Activated naive CD4-positive, alpha-beta T cell treated with anti-CD3 and anti-CD28 coated beads for 36 hours (primary cell): ENCODE data around the gene OPN1MW. TPM values are rescaled to one million over a fixed set of nuclear protein-coding genes. Genes with fewer than 3 reads are reported as not detected.
"Not testable (repeated sequence)": the region's sequence is repeated elsewhere in the genome, so short reads cannot be mapped to it uniquely, and the experiment has no call there.

Experiments
- CTCF ChIA-PET: fragments of 350-600 bp; sonication (Branson Sonifier 250); formaldehyde crosslinking; loops from one replicate; lab custom pipeline; 2021; ENCODE audit warnings: antibody characterized with exemption; lab: Charles Lee
- DNase-seq: peaks from one replicate; pipeline ENCODE4 v3.0.0-alpha.2; 2020
- H3K27ac Mint-ChIP-seq: one replicate; pipeline ENCODE4 v1.8.0; 2021; ENCODE audit warnings: mild to moderate bottlenecking, mixed read lengths
- H3K27me3 Mint-ChIP-seq: one replicate; pipeline ENCODE4 v1.8.0; 2021; ENCODE audit warnings: low read depth, mixed read lengths
- H3K36me3 Mint-ChIP-seq: one replicate; pipeline ENCODE4 v1.8.0; 2021; ENCODE audit warnings: low read depth, mixed read lengths
- H3K4me1 Mint-ChIP-seq: one replicate; pipeline ENCODE4 v1.8.0; 2021; ENCODE audit warnings: low read depth, mixed read lengths
- H3K4me3 Mint-ChIP-seq: one replicate; pipeline ENCODE4 v1.8.0; 2021; ENCODE audit warnings: mild to moderate bottlenecking, moderate library complexity, mixed read lengths
- H3K9me3 Mint-ChIP-seq: one replicate; pipeline ENCODE4 v1.8.0; 2021; ENCODE audit warnings: mixed read lengths
- intact Hi-C: fragments of 100-400 bp; cut with micrococcal nuclease; formaldehyde crosslinking; loops from one replicate; pipeline ENCODE4 v1.15.1; 2023
- total RNA-seq, 2 experiments: library from RNA; stranded (reverse); gene quantifications; one replicate each; pipeline ENCODE4 v1.2.3, GENCODE V29; 2021

The OPN1MW gene
- total RNA-seq, 2 experiments from 2014 or later: not detected

GRCh38 chrX:154159345-154159744, 23.1 kb upstream of the OPN1MW start:
- CTCF ChIA-PET, H3K4me3 Mint-ChIP-seq, H3K36me3 Mint-ChIP-seq, H3K27me3 Mint-ChIP-seq, H3K9me3 Mint-ChIP-seq, H3K4me1 Mint-ChIP-seq, intact Hi-C loops, H3K27ac Mint-ChIP-seq, DNase-seq: not testable (repeated sequence)

DNA sequence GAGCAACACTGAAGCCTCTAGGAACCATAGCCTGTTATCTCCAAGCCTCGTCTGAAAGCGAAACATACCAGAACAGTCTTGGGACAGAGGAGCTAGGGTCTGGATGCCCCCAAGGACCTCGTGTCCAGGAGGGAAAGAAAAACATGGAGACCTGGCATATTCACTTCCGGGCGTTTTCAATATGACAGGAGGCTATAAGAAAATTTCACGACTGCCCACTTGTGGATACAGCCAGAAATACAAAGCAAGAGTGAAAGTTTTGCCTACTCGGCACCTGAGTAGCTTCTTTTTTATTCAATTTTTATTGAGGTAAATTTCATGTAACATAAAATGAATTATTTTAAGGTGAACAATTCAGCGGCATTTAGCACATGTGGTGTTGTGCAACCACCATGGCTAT, 17.5 kb upstream of the OPN1MW start:
- H3K9me3 Mint-ChIP-seq, intact Hi-C loops, H3K4me3 Mint-ChIP-seq, H3K27me3 Mint-ChIP-seq, H3K36me3 Mint-ChIP-seq, DNase-seq, CTCF ChIA-PET, H3K4me1 Mint-ChIP-seq, H3K27ac Mint-ChIP-seq: not testable (repeated sequence)

- H3K27ac Mint-ChIP-seq, DNase-seq, H3K4me1 Mint-ChIP-seq, intact Hi-C loops, H3K9me3 Mint-ChIP-seq, H3K27me3 Mint-ChIP-seq, H3K4me3 Mint-ChIP-seq, CTCF ChIA-PET, H3K36me3 Mint-ChIP-seq: not testable (repeated sequence)
These were observed 14.0 kb upstream of the OPN1MW start for GRCh38 chrX:154168384-154168783.

DNA sequence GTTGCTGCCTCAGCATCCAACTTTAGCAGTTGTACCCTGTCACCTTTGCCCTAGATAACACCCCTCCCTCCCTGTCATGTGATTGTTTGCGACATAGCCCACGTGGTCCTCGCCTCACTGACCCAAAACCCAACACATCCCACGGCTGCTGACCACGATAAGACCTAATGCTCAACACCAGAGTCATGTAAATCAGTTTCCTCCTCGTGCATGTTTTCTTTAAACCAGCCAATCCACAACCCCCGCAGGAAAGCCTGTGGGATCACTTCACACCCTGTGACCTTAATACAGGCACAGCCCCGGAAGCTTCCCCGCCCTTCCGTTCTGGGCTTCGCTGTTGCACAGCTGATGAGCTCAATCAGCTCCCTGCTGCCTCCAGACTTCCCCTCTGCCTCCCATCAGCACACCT, 9.9 kb upstream of the OPN1MW start:
- H3K9me3 Mint-ChIP-seq, H3K4me3 Mint-ChIP-seq, CTCF ChIA-PET, H3K27ac Mint-ChIP-seq, intact Hi-C loops, H3K27me3 Mint-ChIP-seq, H3K36me3 Mint-ChIP-seq, H3K4me1 Mint-ChIP-seq, DNase-seq: not testable (repeated sequence)

DNA sequence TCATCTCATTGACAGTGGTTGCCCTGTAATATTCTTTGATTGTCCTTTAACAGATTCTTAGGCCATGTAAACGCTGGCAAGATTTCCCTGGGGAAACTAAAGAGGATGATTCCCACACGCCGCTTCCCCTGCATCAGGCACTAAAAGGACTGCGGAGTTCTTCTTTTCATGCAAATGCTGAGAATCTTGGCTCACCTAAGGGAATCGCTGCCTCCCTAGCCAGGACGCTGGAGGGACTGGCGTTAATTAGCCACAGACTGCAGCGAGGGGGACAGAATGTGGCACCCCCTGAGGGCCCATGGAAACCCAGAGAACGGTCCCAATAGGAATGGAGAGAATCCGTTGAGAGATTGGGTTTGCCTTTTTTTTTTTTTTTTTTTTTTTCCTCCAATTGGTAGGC, 8.0 kb upstream of the OPN1MW start:
- intact Hi-C loops, H3K27ac Mint-ChIP-seq, H3K4me1 Mint-ChIP-seq, H3K4me3 Mint-ChIP-seq, DNase-seq, H3K36me3 Mint-ChIP-seq, H3K27me3 Mint-ChIP-seq, CTCF ChIA-PET, H3K9me3 Mint-ChIP-seq: not testable (repeated sequence)

DNA sequence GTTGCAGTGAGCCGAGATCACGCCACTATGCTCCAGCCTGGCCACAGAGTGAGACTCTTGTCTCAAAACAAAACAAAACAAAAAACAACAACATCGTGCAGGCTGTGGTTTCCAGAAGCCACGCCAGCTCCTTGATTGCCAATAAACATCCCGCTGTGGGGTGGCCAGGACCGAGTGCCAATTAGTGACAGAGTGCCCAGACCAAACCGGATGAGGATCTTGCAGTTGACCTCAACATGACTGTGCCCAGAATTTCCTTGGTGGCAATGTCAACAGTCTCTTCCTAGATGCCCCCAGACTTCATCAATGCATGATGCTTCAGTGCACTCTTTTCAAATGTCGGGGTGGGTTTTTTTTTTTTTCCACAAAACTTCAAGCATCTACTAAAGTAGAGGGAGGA, 1.4 kb downstream of the OPN1MW start:
- H3K4me3 Mint-ChIP-seq, CTCF ChIA-PET, DNase-seq, H3K27ac Mint-ChIP-seq, H3K27me3 Mint-ChIP-seq, intact Hi-C loops, H3K9me3 Mint-ChIP-seq, H3K36me3 Mint-ChIP-seq, H3K4me1 Mint-ChIP-seq: not testable (repeated sequence)

DNA sequence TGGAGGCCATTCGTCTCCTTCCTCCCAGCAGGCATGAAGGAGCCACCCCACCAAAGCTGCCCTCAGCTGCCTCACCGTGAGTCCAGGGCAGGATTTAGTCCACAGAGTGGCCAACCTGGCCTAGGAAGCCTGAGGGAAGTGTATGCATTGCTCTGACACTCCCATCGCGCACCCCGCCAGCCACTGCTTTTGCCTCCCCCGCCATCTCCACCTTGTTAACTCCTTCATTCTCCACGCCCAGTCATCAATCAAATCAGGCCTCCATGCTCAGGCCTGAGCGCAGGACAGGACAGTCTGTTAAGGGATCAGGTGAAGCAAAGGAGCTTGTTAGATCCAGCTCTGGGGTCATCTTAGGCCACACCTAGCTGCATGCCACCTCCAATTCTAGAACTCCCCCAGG, 10.4 kb downstream of the OPN1MW start:
- H3K9me3 Mint-ChIP-seq, H3K36me3 Mint-ChIP-seq, H3K27ac Mint-ChIP-seq, H3K27me3 Mint-ChIP-seq, intact Hi-C loops, CTCF ChIA-PET, DNase-seq, H3K4me3 Mint-ChIP-seq, H3K4me1 Mint-ChIP-seq: not testable (repeated sequence)

DNA sequence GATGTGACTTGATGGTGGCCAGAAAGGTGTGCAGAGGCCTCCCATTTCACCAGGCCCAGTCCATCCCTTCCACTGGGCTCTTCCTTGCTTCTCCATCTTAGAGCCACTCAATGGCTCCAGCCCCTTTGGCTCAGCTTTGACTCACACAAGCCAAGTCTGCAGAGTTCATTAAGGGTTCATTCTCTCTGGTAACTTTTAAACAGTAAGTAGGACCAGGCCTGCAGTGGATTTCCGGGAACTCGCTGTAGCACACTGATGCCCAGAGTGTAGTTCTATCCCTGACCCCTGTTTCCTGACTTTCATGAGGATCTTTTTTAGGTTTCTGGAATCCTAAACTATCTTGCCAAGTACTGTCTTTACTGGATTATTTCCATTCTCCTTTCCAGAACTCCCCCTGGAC, 11.9 kb downstream of the OPN1MW start:
- H3K4me1 Mint-ChIP-seq, CTCF ChIA-PET: not testable (repeated sequence)

DNA sequence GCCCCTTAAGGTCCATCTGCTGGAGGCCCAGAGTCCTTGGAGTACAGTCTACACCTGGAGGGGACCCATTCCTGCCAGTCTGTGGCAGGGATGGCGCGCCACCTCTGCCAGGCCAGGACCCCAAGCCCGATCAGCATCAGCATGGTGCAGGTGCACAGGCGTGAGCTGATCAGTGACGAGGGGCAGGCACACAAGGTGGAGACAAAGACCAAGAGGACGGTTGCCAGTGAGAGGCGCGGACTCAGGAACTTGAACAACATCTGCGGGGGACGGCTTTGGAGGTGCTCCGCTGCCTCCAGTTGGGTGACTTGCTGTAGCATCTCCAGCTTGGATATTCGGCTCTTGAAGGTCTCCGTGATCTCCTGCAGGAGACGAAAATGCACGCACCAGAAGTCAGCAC, 14.1 kb downstream of the OPN1MW start:
- H3K4me3 Mint-ChIP-seq, CTCF ChIA-PET, intact Hi-C loops, H3K4me1 Mint-ChIP-seq, H3K27me3 Mint-ChIP-seq, H3K9me3 Mint-ChIP-seq, H3K27ac Mint-ChIP-seq, DNase-seq, H3K36me3 Mint-ChIP-seq: not testable (repeated sequence)

More for the DNA sequence above, 11.9 kb downstream of the OPN1MW start:
- intact Hi-C loops, H3K4me3 Mint-ChIP-seq, H3K27ac Mint-ChIP-seq, H3K27me3 Mint-ChIP-seq, H3K36me3 Mint-ChIP-seq, DNase-seq, H3K9me3 Mint-ChIP-seq: not testable (repeated sequence)

DNA sequence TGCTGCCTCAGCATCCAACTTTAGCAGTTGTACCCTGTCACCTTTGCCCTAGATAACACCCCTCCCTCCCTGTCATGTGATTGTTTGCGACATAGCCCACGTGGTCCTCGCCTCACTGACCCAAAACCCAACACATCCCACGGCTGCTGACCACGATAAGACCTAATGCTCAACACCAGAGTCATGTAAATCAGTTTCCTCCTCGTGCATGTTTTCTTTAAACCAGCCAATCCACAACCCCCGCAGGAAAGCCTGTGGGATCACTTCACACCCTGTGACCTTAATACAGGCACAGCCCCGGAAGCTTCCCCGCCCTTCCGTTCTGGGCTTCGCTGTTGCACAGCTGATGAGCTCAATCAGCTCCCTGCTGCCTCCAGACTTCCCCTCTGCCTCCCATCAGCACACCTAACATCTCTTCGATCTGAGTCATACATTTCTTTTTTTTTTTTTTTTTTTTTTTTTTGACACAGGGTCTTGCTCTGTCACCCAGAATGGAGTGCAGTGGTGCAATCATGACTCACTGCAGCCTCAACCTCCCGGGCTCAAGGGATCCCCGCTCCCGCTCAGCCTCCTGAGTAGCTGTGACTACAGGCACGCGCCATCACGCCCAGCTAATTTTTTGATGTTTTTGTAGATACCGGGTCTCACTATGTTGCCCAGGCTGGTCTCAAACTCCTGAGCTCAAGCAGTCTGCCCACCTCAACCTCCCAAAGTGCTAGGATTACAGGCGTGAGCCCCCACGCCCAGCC, 27.4 kb downstream of the OPN1MW start:
- DNase-seq, H3K27me3 Mint-ChIP-seq, H3K9me3 Mint-ChIP-seq, H3K36me3 Mint-ChIP-seq, CTCF ChIA-PET, intact Hi-C loops, H3K4me3 Mint-ChIP-seq, H3K27ac Mint-ChIP-seq, H3K4me1 Mint-ChIP-seq: not testable (repeated sequence)

GRCh38 chrX:154211057-154211456, 28.7 kb downstream of the OPN1MW start:
- H3K4me1 Mint-ChIP-seq, intact Hi-C loops, H3K4me3 Mint-ChIP-seq, H3K36me3 Mint-ChIP-seq, DNase-seq, H3K9me3 Mint-ChIP-seq, H3K27ac Mint-ChIP-seq, H3K27me3 Mint-ChIP-seq, CTCF ChIA-PET: not testable (repeated sequence)

GRCh38 chrX:154211499-154211898, 29.1 kb downstream of the OPN1MW start:
- H3K36me3 Mint-ChIP-seq, CTCF ChIA-PET: not testable (repeated sequence)

DNA sequence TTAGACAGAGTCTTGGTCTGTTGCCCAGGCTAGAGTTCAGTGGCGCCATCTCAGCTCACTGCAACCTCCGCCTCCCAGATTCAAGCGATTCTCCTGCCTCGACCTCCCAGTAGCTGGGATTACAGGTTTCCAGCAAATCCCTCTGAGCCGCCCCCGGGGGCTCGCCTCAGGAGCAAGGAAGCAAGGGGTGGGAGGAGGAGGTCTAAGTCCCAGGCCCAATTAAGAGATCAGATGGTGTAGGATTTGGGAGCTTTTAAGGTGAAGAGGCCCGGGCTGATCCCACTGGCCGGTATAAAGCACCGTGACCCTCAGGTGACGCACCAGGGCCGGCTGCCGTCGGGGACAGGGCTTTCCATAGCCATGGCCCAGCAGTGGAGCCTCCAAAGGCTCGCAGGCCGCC, 37.1 kb downstream of the OPN1MW start, which contains the start of gene OPN1MW2:
TSS of gene OPN1MW2 (plus strand) at position 301 of the 400 bp plus-strand sequence. CDS start at position 361, 60 bp downstream.
- intact Hi-C loops, CTCF ChIA-PET, H3K27me3 Mint-ChIP-seq, DNase-seq, H3K4me1 Mint-ChIP-seq, H3K9me3 Mint-ChIP-seq, H3K4me3 Mint-ChIP-seq, H3K27ac Mint-ChIP-seq, H3K36me3 Mint-ChIP-seq: not testable (repeated sequence)

More at GRCh38 chrX:154211499-154211898, 29.1 kb downstream of the OPN1MW start:
- H3K4me3 Mint-ChIP-seq, intact Hi-C loops, H3K9me3 Mint-ChIP-seq, H3K27ac Mint-ChIP-seq, H3K27me3 Mint-ChIP-seq, H3K4me1 Mint-ChIP-seq, DNase-seq: not testable (repeated sequence)
